ENCODE measurements around the gene MARCKS.

DNA sequence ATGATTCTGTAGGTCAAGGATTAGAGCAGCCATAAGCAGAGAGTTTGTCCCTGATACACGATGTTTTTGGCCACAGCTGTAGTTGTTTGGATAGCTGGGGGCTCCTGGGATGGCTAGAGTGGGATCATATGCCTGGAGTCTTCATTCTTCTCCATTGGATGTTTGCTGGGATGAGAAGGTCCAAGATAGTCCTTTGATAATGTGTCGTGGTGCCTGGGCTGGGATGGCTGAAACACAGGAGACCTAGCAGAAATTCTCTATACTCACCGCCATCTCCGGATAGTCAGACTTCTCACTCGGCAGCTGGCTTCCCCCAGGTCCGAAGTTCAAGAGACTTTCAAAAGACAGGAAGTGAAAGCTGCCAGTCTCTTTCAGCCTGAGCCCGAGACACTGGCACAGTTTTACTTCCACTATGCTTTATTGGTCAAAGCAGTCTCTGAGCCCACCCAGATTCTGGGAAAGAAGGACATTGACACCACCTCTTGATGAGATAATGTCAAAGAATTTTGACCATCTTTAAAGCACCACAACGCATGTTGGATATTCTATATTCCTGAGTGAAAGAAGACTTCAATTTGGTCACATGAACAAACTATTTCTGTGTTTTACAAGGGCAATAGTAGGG, 16.0 kb downstream of the MARCKS start:
- TF ChIP-seq ZNF416 (tag by site-specific recombination; IDR thresholded peaks at IDR 0.05) (no peak), KLF7 (tag by site-specific recombination; IDR thresholded peaks at IDR 0.05; ENCODE audit: borderline replicate concordance) (no peak), CTCF (tag by site-specific recombination; IDR thresholded peaks at IDR 0.05) (no peak), ZNF274 (IDR thresholded peaks at IDR 0.05; ENCODE audit: low read length) (no peak), ZNF274 (tag by site-specific recombination; IDR thresholded peaks at IDR 0.05; ENCODE audit: borderline replicate concordance) (no peak), PRDM6 (tag by site-specific recombination; IDR thresholded peaks at IDR 0.05) (no peak), REPIN1 (tag by site-specific recombination; IDR thresholded peaks at IDR 0.05; ENCODE audit: low read depth) (no peak), BCL11B (tag by site-specific recombination; IDR thresholded peaks at IDR 0.05; ENCODE audit: low read depth) (no peak), ZFP3 (tag by site-specific recombination; IDR thresholded peaks at IDR 0.05; ENCODE audit: low read depth) (no peak)
